Testis (tissue), 2 donors: Measurements from ENCODE around the gene MAGI2.

ENCODE experiments used
- CTCF ChIP-seq, 3 experiments: fragments of 450-650 bp in 2 of 3; fragments of 200-600 bp in 1 of 3; sonication (generic) in 1 of 3; IDR thresholded peaks; one replicate each; pipeline ENCODE4 v1.5.1; 2016 to 2019; ENCODE audit warnings: antibody characterized with exemption in 3 of 3, mild to moderate bottlenecking in 2 of 3, moderate library complexity in 1 of 3
- POLR2A ChIP-seq: fragments of 450-650 bp; IDR thresholded peaks from one replicate; pipeline ENCODE4 v1.6.1; 2017; ENCODE audit warnings: antibody characterized with exemption, mild to moderate bottlenecking, moderate library complexity

GRCh38 chr7:78605119-78605518 is 848.3 kb downstream of the MAGI2 start:
- no peak for TF ChIP-seq POLR2A
- TF ChIP-seq CTCF (IDR thresholded peaks at IDR 0.05), result no peak
